ENCODE measurements around the gene RARA.
A peak's percentile ranks its signal among the peaks of the same experiment; 100 is the strongest.

RARA gene

DNA sequence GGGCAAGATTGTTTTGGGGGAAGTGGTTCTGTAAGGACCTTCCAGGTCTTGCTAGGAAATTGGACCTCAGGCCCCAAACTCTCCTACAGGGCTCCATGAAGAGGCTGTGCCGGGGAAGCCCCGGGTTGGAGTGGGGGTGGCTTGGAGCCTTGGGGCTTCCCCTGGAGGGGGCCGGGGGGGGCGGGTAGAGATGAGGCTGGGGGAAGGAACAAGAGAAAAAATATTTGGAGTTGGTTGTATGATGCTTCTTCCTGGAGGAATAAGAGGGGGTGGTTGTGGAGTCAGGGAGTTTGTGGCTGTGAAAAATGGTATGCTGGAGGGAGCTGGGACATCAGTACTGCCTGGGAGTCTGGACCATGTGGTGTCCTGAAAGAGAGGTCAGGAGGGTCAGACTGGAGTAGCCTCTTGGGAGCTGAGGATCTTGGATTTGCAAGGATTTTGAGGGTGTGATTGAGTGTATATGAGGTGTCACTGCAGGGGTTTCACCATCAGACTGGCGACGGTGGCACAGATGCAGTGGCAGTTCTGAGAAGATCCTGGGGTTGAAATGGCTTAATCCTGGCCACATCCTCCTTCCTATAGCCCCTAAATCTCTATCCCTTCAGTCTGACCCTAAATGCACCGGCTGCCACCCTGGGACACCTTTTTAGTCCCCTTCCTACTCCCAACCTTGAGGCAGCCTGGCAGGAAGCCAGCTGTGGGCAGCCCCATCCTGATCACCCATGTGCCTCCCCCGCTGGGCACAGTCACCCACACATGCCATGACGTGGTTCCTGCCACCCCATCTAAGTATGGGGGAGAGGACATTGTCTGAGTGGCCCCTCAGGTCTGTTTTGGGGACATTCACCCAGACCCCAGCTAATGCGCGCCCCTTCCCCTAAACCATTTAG is 10.9 kb downstream of the RARA start:
- no peak for DNase-seq (ENCODE audit: low read depth)
- peak overlapping the region; percentile 85 for H3K4me3 ChIP-seq (ENCODE audit: low read length)
- TF ChIP-seq, protein P1, sequence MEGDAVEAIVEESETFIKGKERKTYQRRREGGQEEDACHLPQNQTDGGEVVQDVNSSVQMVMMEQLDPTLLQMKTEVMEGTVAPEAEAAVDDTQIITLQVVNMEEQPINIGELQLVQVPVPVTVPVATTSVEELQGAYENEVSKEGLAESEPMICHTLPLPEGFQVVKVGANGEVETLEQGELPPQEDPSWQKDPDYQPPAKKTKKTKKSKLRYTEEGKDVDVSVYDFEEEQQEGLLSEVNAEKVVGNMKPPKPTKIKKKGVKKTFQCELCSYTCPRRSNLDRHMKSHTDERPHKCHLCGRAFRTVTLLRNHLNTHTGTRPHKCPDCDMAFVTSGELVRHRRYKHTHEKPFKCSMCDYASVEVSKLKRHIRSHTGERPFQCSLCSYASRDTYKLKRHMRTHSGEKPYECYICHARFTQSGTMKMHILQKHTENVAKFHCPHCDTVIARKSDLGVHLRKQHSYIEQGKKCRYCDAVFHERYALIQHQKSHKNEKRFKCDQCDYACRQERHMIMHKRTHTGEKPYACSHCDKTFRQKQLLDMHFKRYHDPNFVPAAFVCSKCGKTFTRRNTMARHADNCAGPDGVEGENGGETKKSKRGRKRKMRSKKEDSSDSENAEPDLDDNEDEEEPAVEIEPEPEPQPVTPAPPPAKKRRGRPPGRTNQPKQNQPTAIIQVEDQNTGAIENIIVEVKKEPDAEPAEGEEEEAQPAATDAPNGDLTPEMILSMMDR (IDR thresholded peaks at IDR 0.05; ENCODE audit: insufficient read depth, low read depth, low read length, missing control alignments) = no peak

DNA sequence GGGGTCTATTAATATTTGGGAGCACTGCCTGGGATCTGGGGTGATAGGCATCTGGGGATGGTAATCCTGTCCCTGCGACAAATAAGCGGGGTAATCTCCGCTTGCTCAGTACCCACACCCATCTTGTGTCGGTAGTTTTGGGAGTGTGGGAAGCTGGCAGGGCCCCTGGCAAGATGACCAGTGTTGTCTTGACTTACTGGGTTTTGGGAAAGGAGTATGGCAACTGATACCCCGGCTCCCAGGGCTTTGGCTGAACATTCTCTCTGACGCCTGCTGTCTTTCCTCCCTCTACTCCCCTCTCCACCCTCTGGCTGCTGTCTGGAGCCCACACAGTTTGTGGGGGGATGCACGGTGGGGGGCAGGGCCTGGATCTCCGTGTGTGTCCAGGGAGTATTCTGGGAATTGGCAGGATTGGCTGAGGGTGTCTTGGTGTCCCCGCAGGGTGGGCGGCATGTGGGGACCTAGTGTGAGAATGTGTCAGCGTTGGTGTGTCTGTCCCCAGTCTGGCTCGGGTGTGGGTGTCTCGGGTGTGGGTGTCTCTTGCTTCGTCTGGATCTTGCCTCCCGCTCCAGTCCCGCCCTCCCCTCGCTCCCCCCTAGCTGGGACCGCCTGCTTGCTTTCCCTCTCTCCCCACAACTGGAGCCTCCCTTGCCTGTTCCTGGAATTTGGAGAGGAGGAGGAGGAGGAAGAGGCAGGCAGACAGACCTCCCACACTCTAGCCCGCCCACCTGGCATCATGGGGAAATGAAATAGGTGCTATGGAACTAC is 12.0 kb downstream of the RARA start:
- no peak overlapping the region for H3K4me3 ChIP-seq (ENCODE audit: low read length)
- TF ChIP-seq, protein P1 (IDR thresholded peaks at IDR 0.05; ENCODE audit: insufficient read depth, low read depth, low read length, missing control alignments) = no peak
- DNase-seq (ENCODE audit: low read depth) = no peak

DNA sequence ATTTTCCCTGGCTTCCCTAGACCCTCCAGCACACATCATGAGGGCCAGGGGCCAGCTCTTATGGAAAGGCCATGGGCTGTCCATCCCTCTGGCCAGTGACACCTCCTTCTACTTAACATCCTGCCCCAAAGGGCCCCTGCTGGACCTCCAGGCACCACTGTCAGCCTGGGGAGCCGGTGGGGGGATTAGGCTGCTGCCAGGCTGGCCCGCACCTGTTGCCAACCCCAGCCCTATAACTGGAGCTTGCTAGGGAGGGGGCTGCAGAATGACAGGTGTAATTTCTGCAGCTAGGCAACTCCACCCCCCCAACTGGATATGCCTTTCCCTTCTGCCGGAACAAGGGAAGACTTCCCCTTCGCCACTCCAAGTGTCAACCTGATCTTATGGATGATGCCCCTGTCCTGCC is 12.5 kb downstream of the RARA start:
- DNase-seq (ENCODE audit: low read depth) = no peak
- H3K4me3 ChIP-seq (ENCODE audit: low read length) = no peak overlapping the region

DNA sequence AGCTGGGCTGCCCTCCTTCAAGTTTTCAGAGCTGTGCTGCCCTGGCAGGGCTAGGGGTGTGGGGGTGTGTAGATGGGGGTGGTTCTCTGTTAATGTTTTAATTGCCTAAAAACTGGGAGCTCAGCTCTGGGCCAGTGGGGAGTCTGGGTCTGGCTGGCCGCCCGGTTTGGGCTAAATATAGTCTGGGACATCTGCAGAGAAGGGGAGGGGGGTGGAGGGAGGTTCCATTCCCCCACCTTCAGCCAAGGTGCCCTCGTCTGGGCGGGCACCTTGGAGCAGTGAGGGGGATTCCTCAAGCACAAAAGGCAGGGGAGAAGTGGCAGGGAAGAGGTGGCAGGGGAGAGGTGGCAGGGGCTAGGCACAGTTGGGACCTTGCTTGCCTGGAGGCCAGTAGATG is 13.0 kb downstream of the RARA start:
- H3K4me3 ChIP-seq (ENCODE audit: low read length) = peak overlapping the region; percentile 3

More for the DNA sequence above, 12.5 kb downstream of the RARA start:
- TF ChIP-seq, protein P1 (IDR thresholded peaks at IDR 0.05; ENCODE audit: insufficient read depth, low read depth, low read length, missing control alignments) = no peak

DNA sequence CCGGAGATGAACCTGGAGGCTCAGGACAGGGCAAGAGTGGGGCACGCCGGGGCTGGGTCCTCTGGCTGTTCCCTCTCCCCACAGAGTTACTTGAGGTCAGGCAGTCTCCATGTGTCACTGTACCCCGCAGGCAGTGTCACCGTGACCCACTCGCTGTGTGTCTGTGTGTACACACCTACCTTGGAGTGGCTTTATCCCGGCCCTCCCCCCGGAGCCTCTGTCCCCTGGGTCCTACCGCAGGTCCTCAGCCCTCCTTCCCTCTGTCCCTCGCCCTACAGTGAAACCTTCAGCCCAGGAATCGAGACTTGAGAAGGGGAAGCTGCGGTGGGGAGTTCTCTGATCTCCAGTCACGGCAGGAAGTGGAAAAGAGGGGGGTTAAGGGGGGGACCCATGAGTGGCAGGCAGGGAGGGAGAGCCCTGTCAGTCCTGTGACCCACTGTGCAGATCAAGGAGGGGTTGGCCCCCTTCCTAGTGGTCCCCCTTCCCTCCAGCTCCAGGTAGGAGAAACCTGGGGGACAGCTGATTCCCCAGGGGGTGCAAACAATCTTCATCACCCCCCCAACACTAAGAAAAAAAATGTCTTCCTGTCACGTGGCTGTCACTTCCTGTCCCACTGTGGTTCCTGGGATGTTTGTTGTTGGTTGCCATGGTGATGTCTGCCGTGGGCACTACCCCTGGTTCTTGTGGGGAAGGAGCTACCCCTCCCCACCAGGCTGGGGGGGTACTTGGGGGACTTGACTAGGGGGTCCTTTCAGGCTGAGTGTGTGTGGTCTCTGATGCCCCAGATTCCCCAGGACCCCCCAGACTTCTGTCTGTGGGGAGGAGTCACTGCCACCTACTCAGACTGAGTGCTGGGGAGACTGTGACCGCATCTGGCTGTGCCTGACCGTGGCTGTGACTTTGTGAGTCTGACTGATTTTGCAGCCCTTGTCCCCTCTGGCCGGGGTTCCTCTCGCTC is 13.7 kb downstream of the RARA start:
- TF ChIP-seq, protein P1 (IDR thresholded peaks at IDR 0.05; ENCODE audit: insufficient read depth, low read depth, low read length, missing control alignments) = no peak
- DNase-seq (ENCODE audit: low read depth) = no peak
- peak overlapping the region; percentile 3 for H3K4me3 ChIP-seq (ENCODE audit: low read length)

More for the DNA sequence above, 13.0 kb downstream of the RARA start:
- DNase-seq (ENCODE audit: low read depth) = no peak
- TF ChIP-seq, protein P1 (IDR thresholded peaks at IDR 0.05; ENCODE audit: insufficient read depth, low read depth, low read length, missing control alignments) = no peak

Measured in epithelial cell of esophagus (primary cell).